Measurements from ENCODE around the gene TET1. TPM values are rescaled to one million over a fixed set of nuclear protein-coding genes. Genes with fewer than 3 reads are reported as not detected.

The TET1 gene
- total RNA-seq, 1 experiment from 2014 or later: 2.7 TPM

DNA sequence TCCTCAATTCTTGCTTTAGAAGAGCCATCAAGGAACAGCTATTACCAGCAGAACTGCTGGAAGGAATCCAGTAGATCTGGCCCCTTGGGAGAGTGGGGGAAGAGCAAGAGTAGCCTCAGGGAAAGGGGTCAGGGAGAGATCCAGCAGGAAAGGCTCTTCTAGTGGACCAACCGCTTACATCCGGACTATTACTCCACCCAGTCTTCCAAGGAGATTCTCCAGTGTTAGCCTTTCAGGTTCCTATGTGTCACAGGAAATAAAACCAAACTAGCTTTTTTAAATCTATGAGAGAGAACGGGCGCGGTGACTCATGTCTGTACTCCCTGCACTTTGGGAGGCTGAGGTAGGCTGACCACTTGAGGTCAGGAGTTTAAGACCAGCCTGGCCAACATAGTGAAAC lies 34.3 kb downstream of the TET1 start:
- Histone ChIP-seq H3K9me3 (ENCODE audit: control insufficient read depth in 1 of 2, insufficient read depth in 1 of 2, low read depth in 1 of 2, low read length in 2 of 2) (no peaks in the 10 kb centered on the region), H3K79me2 (ENCODE audit: insufficient read depth, low read length) (no peaks in the 10 kb centered on the region), H3K9ac (ENCODE audit: low read length) (0 out of 2 replicates have a peak overlapping the region, but pooled peaks have one; percentile 4), H3K4me3 (replicated peaks in 1 of 2; ENCODE audit: low read depth in 1 of 2, low read length in 2 of 2) (0 out of 4 replicates have a peak overlapping the region, but pooled peaks of 1 of the 2 experiments have one; percentile 4), H3K4me1 (ENCODE audit: control insufficient read depth in 1 of 2, insufficient read depth in 2 of 2, low read length in 2 of 2) (peaks cover 16 to 26% of the 10 kb centered on the region in 2 experiments), H4K20me1 (ENCODE audit: insufficient read depth) (no peaks in the 10 kb centered on the region), H3K27ac (ENCODE audit: low read depth, low read length) (peak overlapping the region; percentile 40), H2AFZ (ENCODE audit: low read depth, low read length, poor library complexity, severe bottlenecking) (peak overlapping the region; percentile 19), H3K36me3 (ENCODE audit: control insufficient read depth in 1 of 2, insufficient read depth in 2 of 2, low read length in 2 of 2) (no peaks in the 10 kb centered on the region), H3K27me3 (ENCODE audit: insufficient read depth, low read length) (no peaks in the 10 kb centered on the region), H3K4me2 (ENCODE audit: low read length) (peak overlapping the region; percentile 43), H3K9me2 (ENCODE audit: insufficient read depth) (no peaks in the 10 kb centered on the region)
- ATAC-seq (peak; percentile 83), DNase-seq (ENCODE audit: low read depth, low spot score) (peak; percentile 50)
- RAD21 ChIA-PET (ENCODE audit: low non-redundant PET in 1 of 2, low total read pairs in 2 of 2, uncharacterized antibody in 2 of 2, unreplicated experiment in 2 of 2): no interaction called here
- CTCF ChIA-PET: no interaction called here
- TF ChIP-seq, protein P1, sequence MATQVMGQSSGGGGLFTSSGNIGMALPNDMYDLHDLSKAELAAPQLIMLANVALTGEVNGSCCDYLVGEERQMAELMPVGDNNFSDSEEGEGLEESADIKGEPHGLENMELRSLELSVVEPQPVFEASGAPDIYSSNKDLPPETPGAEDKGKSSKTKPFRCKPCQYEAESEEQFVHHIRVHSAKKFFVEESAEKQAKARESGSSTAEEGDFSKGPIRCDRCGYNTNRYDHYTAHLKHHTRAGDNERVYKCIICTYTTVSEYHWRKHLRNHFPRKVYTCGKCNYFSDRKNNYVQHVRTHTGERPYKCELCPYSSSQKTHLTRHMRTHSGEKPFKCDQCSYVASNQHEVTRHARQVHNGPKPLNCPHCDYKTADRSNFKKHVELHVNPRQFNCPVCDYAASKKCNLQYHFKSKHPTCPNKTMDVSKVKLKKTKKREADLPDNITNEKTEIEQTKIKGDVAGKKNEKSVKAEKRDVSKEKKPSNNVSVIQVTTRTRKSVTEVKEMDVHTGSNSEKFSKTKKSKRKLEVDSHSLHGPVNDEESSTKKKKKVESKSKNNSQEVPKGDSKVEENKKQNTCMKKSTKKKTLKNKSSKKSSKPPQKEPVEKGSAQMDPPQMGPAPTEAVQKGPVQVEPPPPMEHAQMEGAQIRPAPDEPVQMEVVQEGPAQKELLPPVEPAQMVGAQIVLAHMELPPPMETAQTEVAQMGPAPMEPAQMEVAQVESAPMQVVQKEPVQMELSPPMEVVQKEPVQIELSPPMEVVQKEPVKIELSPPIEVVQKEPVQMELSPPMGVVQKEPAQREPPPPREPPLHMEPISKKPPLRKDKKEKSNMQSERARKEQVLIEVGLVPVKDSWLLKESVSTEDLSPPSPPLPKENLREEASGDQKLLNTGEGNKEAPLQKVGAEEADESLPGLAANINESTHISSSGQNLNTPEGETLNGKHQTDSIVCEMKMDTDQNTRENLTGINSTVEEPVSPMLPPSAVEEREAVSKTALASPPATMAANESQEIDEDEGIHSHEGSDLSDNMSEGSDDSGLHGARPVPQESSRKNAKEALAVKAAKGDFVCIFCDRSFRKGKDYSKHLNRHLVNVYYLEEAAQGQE (IDR thresholded peaks at IDR 0.05; ENCODE audit: low read depth): no peak
- no peak for TF ChIP-seq SIN3A (IDR thresholded peaks at IDR 0.05; ENCODE audit: low read depth)
- 0 out of 2 replicates have a peak, but pooled peaks have one; percentile 13 for TF ChIP-seq CEBPB (IDR thresholded peaks at IDR 0.05; ENCODE audit: low read depth)
- TF ChIP-seq POLR2AphosphoS5 (IDR thresholded peaks at IDR 0.05; ENCODE audit: low read depth, low read length): peak; percentile 12; the same call in 1 of the 2 replicates
- peak; percentile 66 for TF ChIP-seq SP1 (IDR thresholded peaks at IDR 0.05; ENCODE audit: low read depth)
- TF ChIP-seq FOSL1 (IDR thresholded peaks at IDR 0.05; ENCODE audit: low read depth): peak; percentile 63; the same call in 1 of the 2 replicates
- TF ChIP-seq JUND (IDR thresholded peaks at IDR 0.05): peak; percentile 62
- intact Hi-C loops (cut with micrococcal nuclease): no loop called here
- no TSS peak for BruUV-seq (replicated peaks)
- POLR2A ChIA-PET: interaction anchor here (0.8 to 1.0 kb wide), 2 partner anchors 13 to 40 kb away, joined by 3 read pairs; no protein-coding TSS in a partner anchor

Data from HCT116 (cell line).